Activated CD8-positive, alpha-beta T cell treated with anti-CD3 and anti-CD28 coated beads for 36 hours (primary cell): Measurements from ENCODE around the gene WDR45. TPM values are rescaled to one million over a fixed set of nuclear protein-coding genes. Genes with fewer than 3 reads are reported as not detected.

ENCODE experiments used
- ATAC-seq: fragments of 200-7000 bp; cut with Tn5 transposase; one replicate; pipeline ENCODE4 v1.10.0; 2021; ENCODE audit warnings: mild to moderate bottlenecking, moderate library complexity
- CTCF ChIA-PET: fragments of 350-600 bp; sonication (Branson Sonifier 250); formaldehyde crosslinking; loops from one replicate; lab custom pipeline; 2021; ENCODE audit warnings: antibody characterized with exemption; lab: Charles Lee
- POLR2A ChIA-PET: fragments of 350-600 bp; sonication (Branson Sonifier 250); formaldehyde crosslinking; loops from one replicate; lab custom pipeline; 2021; ENCODE audit warnings: antibody characterized with exemption; lab: Charles Lee
- DNase-seq: peaks from one replicate; pipeline ENCODE4 v3.0.0-alpha.2; 2020
- H3K27ac Mint-ChIP-seq: one replicate; pipeline ENCODE4 v1.8.0; 2021; ENCODE audit warnings: mild to moderate bottlenecking, mixed read lengths
- H3K27me3 Mint-ChIP-seq: one replicate; pipeline ENCODE4 v1.8.0; 2021; ENCODE audit warnings: mixed read lengths
- H3K36me3 Mint-ChIP-seq: one replicate; pipeline ENCODE4 v1.8.0; 2021; ENCODE audit warnings: low read depth, mixed read lengths
- H3K4me1 Mint-ChIP-seq: one replicate; pipeline ENCODE4 v1.8.0; 2021; ENCODE audit warnings: low read depth, mixed read lengths
- H3K4me3 Mint-ChIP-seq: one replicate; pipeline ENCODE4 v1.8.0; 2021; ENCODE audit warnings: mild to moderate bottlenecking, moderate library complexity, mixed read lengths
- H3K9me3 Mint-ChIP-seq: one replicate; pipeline ENCODE4 v1.8.0; 2021; ENCODE audit warnings: mixed read lengths
- CTCF ChIP-seq: fragments of 200-600 bp; IDR thresholded peaks from one replicate; pipeline ENCODE4 v1.8.0; 2022; ENCODE audit warnings: antibody characterized with exemption, mild to moderate bottlenecking
- intact Hi-C: fragments of 100-400 bp; cut with micrococcal nuclease; formaldehyde crosslinking; loops from one replicate; pipeline ENCODE4 v1.10.0; 2022
- total RNA-seq, 2 experiments: library from RNA; stranded (reverse); gene quantifications; one replicate each; pipeline ENCODE4 v1.2.3, GENCODE V29; 2021

Gene WDR45
- total RNA-seq, 2 experiments from 2014 or later: 16.9 to 19.6 TPM

- CTCF ChIA-PET: no interaction called here
These were observed 18.2 kb downstream of the WDR45 start for GRCh38 chrX:49061490-49061889.

DNA sequence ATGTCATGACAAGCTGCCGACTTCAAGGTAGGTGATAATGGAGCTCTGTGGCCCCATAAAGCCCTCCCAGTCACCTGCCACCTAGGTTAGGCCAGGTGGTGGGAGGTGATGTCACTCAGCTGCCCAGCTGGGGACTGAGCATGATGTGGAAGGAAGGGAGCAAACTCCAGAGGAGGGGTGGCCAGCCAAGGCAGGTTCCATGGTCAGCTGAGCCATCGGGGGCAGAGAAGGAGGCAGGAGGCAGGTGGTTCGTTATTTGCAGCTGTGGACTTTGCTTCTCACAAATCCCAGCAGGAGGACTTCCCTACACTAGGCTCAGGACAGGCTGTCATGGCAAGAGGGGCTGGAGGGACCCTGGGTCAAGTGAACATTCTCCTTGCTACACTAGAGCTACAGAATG, 18.8 kb downstream of the WDR45 start:
- ChIA-PET CTCF (no interaction called here), POLR2A (interaction anchor here (0.7 to 1.4 kb wide), 4 partner anchors 9 to 55 kb away, joined by 3 read pairs; partner anchors contain the start of gene WDR45)
- ATAC-seq: no peak
- H3K36me3 Mint-ChIP-seq: no peaks in the 10 kb centered on the region
- no peak overlapping the region for H3K27ac Mint-ChIP-seq
- H3K9me3 Mint-ChIP-seq: no peaks in the 10 kb centered on the region
- no peak for DNase-seq
- H3K4me1 Mint-ChIP-seq: peaks cover 15% of the 10 kb centered on the region
- intact Hi-C loops: no loop called here
- no peak overlapping the region for H3K4me3 Mint-ChIP-seq
- no peaks in the 10 kb centered on the region for H3K27me3 Mint-ChIP-seq
- no peak for TF ChIP-seq CTCF

More at GRCh38 chrX:49061490-49061889, 18.2 kb downstream of the WDR45 start:
- Mint-ChIP-seq H3K27ac (no peak overlapping the region), H3K4me1 (peaks cover 13% of the 10 kb centered on the region), H3K4me3 (no peak overlapping the region), H3K9me3 (no peaks in the 10 kb centered on the region), H3K27me3 (no peaks in the 10 kb centered on the region), H3K36me3 (no peaks in the 10 kb centered on the region)
- intact Hi-C loops: no loop called here
- no peak for TF ChIP-seq CTCF
- ATAC-seq (no peak), DNase-seq (no peak)
- POLR2A ChIA-PET: interaction anchor here (0.7 to 1.4 kb wide), 4 partner anchors 9 to 54 kb away, joined by 3 read pairs; partner anchors contain the start of gene WDR45

- Mint-ChIP-seq H3K9me3 (no peaks in the 10 kb centered on the region), H3K36me3 (no peaks in the 10 kb centered on the region), H3K27ac (no peak overlapping the region), H3K4me1 (peaks cover 22% of the 10 kb centered on the region), H3K27me3 (no peaks in the 10 kb centered on the region), H3K4me3 (no peak overlapping the region)
- CTCF ChIA-PET: no interaction called here
- POLR2A ChIA-PET: interaction anchor here (0.6 kb wide), 1 partner anchor 142 kb away, joined by 3 read pairs; no protein-coding TSS in a partner anchor
- TF ChIP-seq CTCF: no peak
- ATAC-seq (no peak), DNase-seq (no peak)
- intact Hi-C loops: no loop called here
These were observed 20.0 kb downstream of the WDR45 start for GRCh38 chrX:49059681-49060085.

DNA sequence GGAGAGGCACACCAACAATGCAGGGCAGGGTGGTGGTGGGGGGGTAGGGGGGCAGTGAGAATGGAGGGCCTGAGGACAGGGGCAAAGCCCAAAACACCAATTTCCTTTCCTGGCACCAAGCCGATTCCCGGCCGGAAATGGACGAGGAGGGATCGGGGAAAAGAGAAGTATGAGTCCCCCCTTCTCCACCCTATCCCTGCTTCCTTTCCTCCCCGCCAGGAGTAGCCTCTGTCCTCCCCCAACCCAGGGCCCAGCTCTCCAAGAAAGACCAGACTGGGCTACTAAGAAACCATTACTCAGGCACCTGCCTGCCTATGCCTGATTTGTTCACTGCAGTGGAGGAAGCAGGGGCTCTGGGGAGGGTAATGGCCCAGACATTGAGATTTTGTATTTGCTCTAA, 20.5 kb downstream of the WDR45 start:
- Mint-ChIP-seq H3K9me3 (no peaks in the 10 kb centered on the region), H3K4me1 (peaks cover 27% of the 10 kb centered on the region), H3K27me3 (no peaks in the 10 kb centered on the region), H3K27ac (no peak overlapping the region), H3K36me3 (no peaks in the 10 kb centered on the region), H3K4me3 (no peak overlapping the region)
- no peak for TF ChIP-seq CTCF
- intact Hi-C loops: no loop called here
- DNase-seq (no peak), ATAC-seq (no peak)
- CTCF ChIA-PET: no interaction called here
- POLR2A ChIA-PET: interaction anchor here (0.6 kb wide), 1 partner anchor 141 kb away, joined by 3 read pairs; no protein-coding TSS in a partner anchor

DNA sequence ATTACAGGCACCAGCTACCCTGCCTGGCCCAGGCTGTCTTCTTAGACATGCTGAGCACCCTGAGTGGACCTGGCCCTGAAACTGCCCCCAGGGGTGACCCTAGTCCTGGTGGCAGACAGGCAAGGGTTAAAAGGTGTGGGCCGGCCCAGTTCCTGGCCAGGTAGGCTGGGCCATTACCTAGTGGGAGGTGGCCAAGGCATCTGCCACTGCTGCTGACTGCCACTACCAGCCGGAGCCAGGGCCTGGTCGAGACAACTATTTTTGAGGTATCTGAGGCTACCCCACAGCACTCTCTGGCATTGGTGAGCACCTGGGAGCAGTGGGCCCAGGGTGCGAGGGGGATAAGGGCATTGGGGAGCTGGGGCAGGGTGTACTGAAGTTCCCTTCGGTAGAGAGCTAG, 20.9 kb downstream of the WDR45 start, which contains the start of gene CCDC120:
TSS of gene CCDC120 (plus strand) at position 206 of the 400 bp plus-strand sequence. CDS start 3,043 bp downstream, outside the sequence.
- CTCF ChIA-PET: no interaction called here
- POLR2A ChIA-PET: no interaction called here
- Mint-ChIP-seq H3K4me1 (peaks cover 31% of the 10 kb centered on the region), H3K4me3 (no peak within 1 kb of the TSS), H3K27ac (no peak within 1 kb of the TSS), H3K27me3 (no peaks in the 10 kb centered on the region), H3K36me3 (no peaks in the 10 kb centered on the region), H3K9me3 (no peaks in the 10 kb centered on the region)
- DNase-seq: no peak
- no peak for TF ChIP-seq CTCF
- intact Hi-C loops: no loop called here
- ATAC-seq: no peak
